HEK293T (cell line): ENCODE data around the gene FLT3.
"Not testable (repeated sequence)": the region's sequence is repeated elsewhere in the genome, so short reads cannot be mapped to it uniquely, and the experiment has no call there.

Experiments
- CTBP1 ChIP-seq: fragments of 450-650 bp; IDR thresholded peaks from 2 replicates; pipeline ENCODE4 v1.6.1; 2016; ENCODE audit warnings: borderline replicate concordance
- NFRKB ChIP-seq: fragments of 450-650 bp; IDR thresholded peaks from 2 replicates; pipeline ENCODE4 v1.6.1; 2016; ENCODE audit warnings: mild to moderate bottlenecking, moderate library complexity
- SP1 ChIP-seq: fragments of 450-650 bp; IDR thresholded peaks from 2 replicates; pipeline ENCODE4 v1.6.1; 2017

- not testable (repeated sequence) for TF ChIP-seq SP1, NFRKB, CTBP1
These were observed 95.4 kb downstream of the FLT3 start for GRCh38 chr13:28005016-28005415.
